DMS79 (cell line): ENCODE results near the gene C1QTNF9B.
"Not testable (repeated sequence)": the region's sequence is repeated elsewhere in the genome, so short reads cannot be mapped to it uniquely, and the experiment has no call there.

Source experiments
- DNase-seq: peaks from one replicate; lab custom pipeline; 2025; lab: John Stamatoyannopoulos, UW

Gene C1QTNF9B

GRCh38 chr13:23893791-23894190 is 3.5 kb downstream of the C1QTNF9B start:
- DNase-seq, result not testable (repeated sequence)

- no peak for DNase-seq
Observed at GRCh38 chr13:23889615-23890607, 7.4 kb downstream of the C1QTNF9B start.

- peak; percentile 68 for DNase-seq
Observed at GRCh38 chr13:23888658-23889614, 8.4 kb downstream of the C1QTNF9B start, which contains the start of gene MIPEP. Gene MIPEP, minus strand, starts transcription at chr13:23889400. Its CDS starts 80 bp downstream, at chr13:23889320.

- DNase-seq, result not testable (repeated sequence)
Observed at GRCh38 chr13:23884361-23884760, 12.9 kb downstream of the C1QTNF9B start.

GRCh38 chr13:23883255-23883654 is 14.0 kb downstream of the C1QTNF9B start:
- no peak for DNase-seq

GRCh38 chr13:23881402-23881800 is 15.9 kb downstream of the C1QTNF9B start:
- not testable (repeated sequence) for DNase-seq

- DNase-seq, result not testable (repeated sequence)
Observed at GRCh38 chr13:23880493-23881401, 16.6 kb downstream of the C1QTNF9B start.

GRCh38 chr13:23877286-23877685 is 20.0 kb downstream of the C1QTNF9B start:
- no peak for DNase-seq

GRCh38 chr13:23876265-23876664 is 21.0 kb downstream of the C1QTNF9B start:
- no peak for DNase-seq

- no peak for DNase-seq
Observed at GRCh38 chr13:23871616-23872220, 25.6 kb downstream of the C1QTNF9B start.

- no peak for DNase-seq
Observed at GRCh38 chr13:23870356-23871140, 26.8 kb downstream of the C1QTNF9B start.

- DNase-seq, result no peak
Observed at GRCh38 chr13:23868521-23868920, 28.8 kb downstream of the C1QTNF9B start.

GRCh38 chr13:23867027-23867491 is 30.2 kb downstream of the C1QTNF9B start:
- DNase-seq, result no peak

- DNase-seq, result no peak
Observed at GRCh38 chr13:23866420-23867026, 30.8 kb downstream of the C1QTNF9B start.

GRCh38 chr13:23865906-23866305 is 31.4 kb downstream of the C1QTNF9B start:
- DNase-seq, result no peak

- DNase-seq, result no peak
Observed at GRCh38 chr13:23865026-23865425, 32.3 kb downstream of the C1QTNF9B start.

- no peak for DNase-seq
Observed at GRCh38 chr13:23861310-23861709, 36.0 kb downstream of the C1QTNF9B start.

GRCh38 chr13:23859904-23860303 is 37.4 kb downstream of the C1QTNF9B start:
- DNase-seq, result no peak

- DNase-seq, result no peak
Observed at GRCh38 chr13:23859455-23859854, 37.8 kb downstream of the C1QTNF9B start.
